OCI-LY7 (cell line): Measurements from ENCODE around the gene ACADSB. TPM values are rescaled to one million over a fixed set of nuclear protein-coding genes. Genes with fewer than 3 reads are reported as not detected.

Experiments used
- BruUV-seq: library from RNA; stranded (reverse); fragments of 400-500 nt; replicated peaks from 2 replicates; lab custom pipeline; 2021; lab: Mats Ljungman, UMichigan
- CTCF ChIA-PET: fragments of 300-600 bp; sonication (Branson Sonifier 250); formaldehyde crosslinking; loops from one replicate; lab custom pipeline; 2022; ENCODE audit warnings: antibody characterized with exemption; ENCODE audit not compliant: unreplicated experiment; lab: Charles Lee
- POLR2A ChIA-PET: fragments of 300-600 bp; sonication (Branson Sonifier 250); formaldehyde crosslinking; loops from one replicate; lab custom pipeline; 2022; ENCODE audit warnings: antibody characterized with exemption; lab: Charles Lee
- DNase-seq: peaks from one replicate; pipeline ENCODE4 v3.0.0-alpha.2; 2015; ENCODE audit warnings: low spot score
- H2AFZ ChIP-seq: fragments of 200-600 bp; sonication (generic), shearing (Covaris generic); 2 replicates; pipeline ENCODE4 v1.6.1; 2014; ENCODE audit warnings: mild to moderate bottlenecking, antibody characterized with exemption, low read length, moderate library complexity
- H3K27ac ChIP-seq: fragments of 200-600 bp; sonication (generic); 2 replicates; pipeline ENCODE4 v1.5.1; 2014; ENCODE audit warnings: mixed run types, low read depth, mild to moderate bottlenecking, moderate library complexity, low read length, inconsistent platforms; ENCODE audit not compliant: poor library complexity, severe bottlenecking
- H3K36me3 ChIP-seq: fragments of 200-600 bp; sonication (generic); 2 replicates; pipeline ENCODE4 v1.6.1; 2014; ENCODE audit warnings: mild to moderate bottlenecking, antibody characterized with exemption, low read length, moderate library complexity, mixed read lengths; ENCODE audit not compliant: insufficient read depth
- H3K4me1 ChIP-seq: fragments of 200-600 bp; sonication (generic); 2 replicates; pipeline ENCODE4 v1.5.1; 2014; ENCODE audit warnings: mild to moderate bottlenecking, low read length; ENCODE audit not compliant: insufficient read depth, poor library complexity, severe bottlenecking
- H3K4me2 ChIP-seq: fragments of 200-600 bp; sonication (generic); 2 replicates; pipeline ENCODE4 v1.6.1; 2014; ENCODE audit warnings: mild to moderate bottlenecking, low read length
- H3K4me3 ChIP-seq: fragments of 200-600 bp; sonication (generic); 2 replicates; pipeline ENCODE4 v1.5.1; 2014; ENCODE audit warnings: mild to moderate bottlenecking, low read depth, low read length; ENCODE audit not compliant: poor library complexity, severe bottlenecking
- H3K79me2 ChIP-seq: fragments of 200-600 bp; sonication (generic); 2 replicates; pipeline ENCODE4 v1.6.1; 2016; ENCODE audit warnings: low read depth, mild to moderate bottlenecking, low read length, moderate library complexity, mixed read lengths; ENCODE audit not compliant: insufficient read depth
- H3K9me2 ChIP-seq: fragments of 200-600 bp; sonication (generic); 2 replicates; pipeline ENCODE4 v1.6.1; 2016; ENCODE audit warnings: mild to moderate bottlenecking, low read length, mixed read lengths; ENCODE audit not compliant: insufficient read depth
- H3K9me3 ChIP-seq: fragments of 200-600 bp; sonication (generic); 2 replicates; pipeline ENCODE4 v1.6.1; 2014; ENCODE audit warnings: mild to moderate bottlenecking, mixed run types, low read length, mixed read lengths
- H4K20me1 ChIP-seq: fragments of 200-600 bp; sonication (generic); 2 replicates; pipeline ENCODE4 v1.6.1; 2014; ENCODE audit warnings: mild to moderate bottlenecking, antibody characterized with exemption, low read length, moderate library complexity, mixed read lengths; ENCODE audit not compliant: insufficient read depth
- CTCF ChIP-seq: fragments of 200-600 bp; sonication (generic); conservative IDR thresholded peaks from 2 replicates; pipeline ENCODE4 v1.5.1; 2014; ENCODE audit warnings: mild to moderate bottlenecking, antibody characterized with exemption, low read length, moderate library complexity, mixed read lengths
- EZH2phosphoT487 ChIP-seq: fragments of 200-600 bp; sonication (generic); IDR thresholded peaks from 2 replicates; pipeline ENCODE4 v1.6.1; 2018; ENCODE audit warnings: low read depth, borderline replicate concordance, mild to moderate bottlenecking, mixed run types, antibody characterized with exemption, low read length, moderate library complexity, mixed read lengths
- intact Hi-C: fragments of 100-400 bp; cut with micrococcal nuclease; formaldehyde crosslinking; loops from one replicate; pipeline ENCODE4 v1.10.0; 2022; ENCODE audit not compliant: unreplicated experiment
- total RNA-seq, 2 experiments: library from RNA; depleted of rRNA in 1 of 2; stranded (reverse); fragments of >200 nt in 1 of 2; shearing (Covaris generic) in 1 of 2; gene quantifications; 2 replicates each; pipeline ENCODE4 v1.2.3, GENCODE V29; 2014 to 2022

ACADSB gene
- total RNA-seq, 2 experiments from 2014 or later, result 3.7 to 14.7 TPM

DNA sequence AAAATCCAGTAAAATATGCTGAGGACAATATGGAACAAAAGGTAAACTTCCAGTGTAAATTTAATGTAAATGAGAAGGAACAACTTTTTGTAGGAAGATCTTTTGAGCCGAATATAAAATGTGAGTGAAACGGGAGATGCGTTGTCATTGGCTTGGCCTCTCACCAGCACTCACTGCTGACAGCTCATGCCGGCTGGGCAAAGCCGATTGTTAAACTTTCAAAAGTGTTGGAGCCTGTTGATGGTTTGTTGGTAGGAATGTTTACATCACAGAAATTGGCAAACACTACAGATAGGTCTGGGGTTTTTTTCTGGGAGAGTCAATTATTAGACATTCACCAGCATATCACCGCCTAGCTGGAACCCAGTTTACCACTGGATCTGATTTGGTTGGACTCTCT lies 22.5 kb upstream of the ACADSB start:
- POLR2A ChIA-PET, result interaction anchor here (1.1 kb wide), 1 partner anchor 13 kb away, joined by 3 read pairs; no protein-coding TSS in a partner anchor
- H3K4me3 ChIP-seq, result no peak overlapping the region
- CTCF ChIA-PET, result no interaction called here

DNA sequence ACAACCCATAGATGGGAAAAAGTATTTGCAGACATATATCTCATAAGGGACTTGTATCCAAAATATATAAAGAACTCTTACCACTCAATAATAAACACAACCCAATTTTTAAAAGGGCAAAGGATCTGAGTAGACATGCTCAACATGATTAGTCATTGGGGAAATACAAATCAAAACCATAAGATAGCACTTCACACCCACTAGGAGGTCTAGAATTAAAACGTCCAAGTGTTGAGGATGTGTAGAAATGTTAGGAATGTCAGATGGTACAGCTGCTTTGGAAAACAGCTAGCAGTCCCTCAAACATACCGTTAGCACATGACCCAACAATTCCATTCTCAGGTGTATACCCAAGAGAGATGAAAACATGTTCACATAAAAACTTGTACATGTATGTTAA lies 20.3 kb upstream of the ACADSB start:
- H3K9me3 ChIP-seq, result no peaks in the 10 kb centered on the region
- intact Hi-C loops, result no loop called here

More for the DNA sequence above, 22.5 kb upstream of the ACADSB start:
- H3K9me2 ChIP-seq, result no peaks in the 10 kb centered on the region
- BruUV-seq, result no TSS peak
- TF ChIP-seq CTCF (no peak), EZH2phosphoT487 (no peak)
- H4K20me1 ChIP-seq, result no peaks in the 10 kb centered on the region
- H3K79me2 ChIP-seq, result no peaks in the 10 kb centered on the region
- H3K4me1 ChIP-seq, result peaks cover 6% of the 10 kb centered on the region
- no peaks in the 10 kb centered on the region for H3K9me3 ChIP-seq
- H3K4me2 ChIP-seq, result no peak overlapping the region
- H3K27ac ChIP-seq, result no peak overlapping the region
- intact Hi-C loops, result no loop called here
- no peak overlapping the region for H2AFZ ChIP-seq
- H3K36me3 ChIP-seq, result peaks cover 44% of the 10 kb centered on the region; the same call in 1 of the 2 replicates
- DNase-seq, result no peak

More for the DNA sequence above, 20.3 kb upstream of the ACADSB start:
- no TSS peak for BruUV-seq
- peaks cover 63% of the 10 kb centered on the region for H3K36me3 ChIP-seq
- DNase-seq, result no peak
- POLR2A ChIA-PET, result interaction anchor here (0.6 kb wide), 1 partner anchor 15 kb away, joined by 4 read pairs; no protein-coding TSS in a partner anchor
- no peaks in the 10 kb centered on the region for H4K20me1 ChIP-seq
- CTCF ChIA-PET, result no interaction called here
- H3K4me1 ChIP-seq, result peaks cover 4% of the 10 kb centered on the region
- H3K4me2 ChIP-seq, result no peak overlapping the region
- no peak for TF ChIP-seq EZH2phosphoT487
- TF ChIP-seq CTCF, result no peak
- H2AFZ ChIP-seq, result no peak overlapping the region
- H3K4me3 ChIP-seq, result no peak overlapping the region
- no peaks in the 10 kb centered on the region for H3K9me2 ChIP-seq
- H3K27ac ChIP-seq, result no peak overlapping the region
- no peaks in the 10 kb centered on the region for H3K79me2 ChIP-seq
